ENCODE results near the gene EFNA3. TPM values are rescaled to one million over a fixed set of nuclear protein-coding genes. Genes with fewer than 3 reads are reported as not detected.
A peak's percentile ranks its signal among the peaks of the same experiment; 100 is the strongest.

The EFNA3 gene
- total and polyA plus RNA-seq, 9 of the 15 experiments (the other 6 are each of a cell fraction or from before 2014, with no cell fraction given): 0.59 to 7.9 (median 4.7) TPM

- no TSS peak for BruUV-seq (replicated peaks)
- ChIA-PET CTCF (ENCODE audit: low intra/inter-chr PET ratio) (no interaction called here), POLR2A (interaction anchor here (0.7 to 1.1 kb wide), 2 partner anchors 15 to 18 kb away, joined by 3 read pairs; no protein-coding TSS in a partner anchor)
- peak overlapping the region in 1 of 2 experiments; percentile 94; a peak in 2 of 4 replicates for H3K9ac ChIP-seq (ENCODE audit: insufficient read depth in 1 of 2, low read depth in 2 of 2, low read length in 2 of 2)
- no peaks in the 10 kb centered on the region for H3K36me3 ChIP-seq (ENCODE audit: control insufficient read depth, insufficient read depth, low read length)
- no peak overlapping the region for H3K27ac ChIP-seq (ENCODE audit: extremely low read depth, low read depth, low read length)
- peak in 1 of 4 experiments; percentile 37 for DNase-seq (ENCODE audit: extremely low read depth in 1 of 4, low spot score in 3 of 4)
- H3K27me3 ChIP-seq (ENCODE audit: control insufficient read depth in 2 of 2, insufficient read depth in 2 of 2, low read length in 2 of 2): no peaks in the 10 kb centered on the region
- H3K4me1 ChIP-seq (replicated peaks in 1 of 2; ENCODE audit: control insufficient read depth in 2 of 2, insufficient read depth in 2 of 2, low read length in 2 of 2): peaks cover 44 to 58% of the 10 kb centered on the region in 2 experiments
- H3K4me2 ChIP-seq (ENCODE audit: insufficient read depth, low read length): no peak overlapping the region; the same call in 1 of the 2 replicates
- in situ Hi-C loops (cut with MboI): no loop called here
- peak; percentile 35 for ATAC-seq
- no peaks in the 10 kb centered on the region for H4K20me1 ChIP-seq (replicated peaks; ENCODE audit: control insufficient read depth, insufficient read depth, low read length)
- H3K79me2 ChIP-seq (ENCODE audit: control insufficient read depth, insufficient read depth, low read length): peaks cover 2% of the 10 kb centered on the region; the same call in 1 of the 3 replicates
- H3K9me3 ChIP-seq (replicated peaks; ENCODE audit: control insufficient read depth, insufficient read depth, low read depth, low read length): no peaks in the 10 kb centered on the region
- peak overlapping the region; percentile 91 for H2AFZ ChIP-seq (ENCODE audit: low read depth, low read length)
- WGBS (ENCODE audit: insufficient coverage, low coverage, missing lambda C conversion rate): 61% methylated on average over 35 of the region's 53 CpGs
- no peaks in the 10 kb centered on the region for H3K9me1 ChIP-seq (ENCODE audit: control insufficient read depth, insufficient read depth, low read length)
- intact Hi-C loops (cut with micrococcal nuclease): no loop called here
- H3K4me3 ChIP-seq: no peak overlapping the region
- FAIRE-seq: no peak
- 0 out of 2 replicates have a peak, but pooled peaks have one; percentile 8 for TF ChIP-seq ZBTB7A (IDR thresholded peaks at IDR 0.05; ENCODE audit: borderline replicate concordance, control insufficient read depth, low read depth, low read length)
- TF ChIP-seq CTBP1 (IDR thresholded peaks at IDR 0.05; ENCODE audit: borderline replicate concordance): no peak
- peak; percentile 33; the same call in 1 of the 2 replicates for TF ChIP-seq ZFX (CRISPR knock-in tag; IDR thresholded peaks at IDR 0.05)
- 0 out of 4 replicates have a peak, but pooled peaks of 1 of the 2 experiments have one; percentile 34 for TF ChIP-seq NRF1 (conservative IDR thresholded peaks at IDR 0.05 in 1 of 2, IDR thresholded peaks at IDR 0.05 in 1 of 2)
- peak; percentile 17 for TF ChIP-seq RBBP5 (IDR thresholded peaks at IDR 0.05; ENCODE audit: borderline replicate concordance, insufficient read depth, low read length, poor library complexity, severe bottlenecking)
- peak; percentile 8 for TF ChIP-seq HMGN3 (IDR thresholded peaks at IDR 0.05; ENCODE audit: borderline replicate concordance, extremely low read depth, insufficient read length, low read depth, low read length)
- TF ChIP-seq ZBTB33 (CRISPR knock-in tag; IDR thresholded peaks at IDR 0.05): peak; percentile 83
- no peak for TF ChIP-seq GTF2E2 (tag; IDR thresholded peaks at IDR 0.05)
Observed at GRCh38 chr1:155125946-155126555, 47.4 kb downstream of the EFNA3 start.
